ENCODE results near the gene GSTCD.
"Not testable (repeated sequence)": the region's sequence is repeated elsewhere in the genome, so short reads cannot be mapped to it uniquely, and the experiment has no call there.

GSTCD gene

GRCh38 chr4:105708181-105709080 is at the start of gene GSTCD, which contains the start of gene INTS12:
TSS of gene GSTCD (plus strand) at chr4:105708784. CDS start at chr4:105717614, 8,830 bp downstream.
TSS of gene INTS12 (minus strand) at chr4:105708689. CDS start at chr4:105700005, 8,684 bp downstream.
- DNase-seq = peak; percentile 90

DNA sequence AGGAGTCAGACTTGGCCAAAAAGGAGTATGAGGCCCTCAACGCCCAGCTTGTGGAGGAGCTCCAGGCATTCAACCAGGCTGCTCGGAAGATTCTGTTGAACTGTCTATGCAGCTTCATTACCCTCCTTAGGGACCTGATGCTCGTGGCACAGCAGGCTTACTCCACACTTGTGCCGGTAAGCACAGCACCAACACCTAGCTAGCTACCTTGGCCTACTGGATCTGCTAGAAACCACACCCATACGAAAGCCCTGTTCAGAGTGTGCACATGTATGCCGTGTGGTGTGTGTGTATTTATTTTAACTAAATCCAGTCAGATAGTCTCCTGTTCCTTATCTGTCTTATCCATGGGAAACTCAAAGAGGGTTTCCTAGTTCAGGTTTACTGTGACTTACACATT is 49.4 kb upstream of the GSTCD start:
- no peak for DNase-seq

GRCh38 chr4:105661028-105661427 is 47.6 kb upstream of the GSTCD start:
- DNase-seq = no peak

GRCh38 chr4:105662935-105663675 is 45.5 kb upstream of the GSTCD start:
- no peak for DNase-seq

GRCh38 chr4:105666693-105667092 is 41.9 kb upstream of the GSTCD start:
- no peak for DNase-seq

DNA sequence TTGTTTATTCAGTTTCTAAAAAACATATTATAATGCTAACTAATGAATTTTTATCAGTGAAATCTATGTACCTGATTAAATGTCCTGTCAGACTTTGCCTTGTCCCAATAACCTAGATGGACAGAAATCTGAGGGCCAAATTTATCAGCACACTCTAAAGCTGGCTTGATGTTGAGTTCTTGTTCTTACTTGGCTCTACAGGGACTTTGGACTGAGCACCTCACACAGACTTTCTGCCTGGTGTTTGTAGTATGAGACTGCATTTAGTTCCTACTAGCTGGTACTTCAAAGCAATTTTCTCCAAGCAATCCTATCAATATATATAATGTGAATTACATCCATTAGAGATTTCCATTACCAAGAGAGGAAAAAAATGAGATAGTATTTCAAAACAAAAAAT is 37.9 kb upstream of the GSTCD start:
- DNase-seq = no peak

- no peak for DNase-seq
Observed at GRCh38 chr4:105671301-105671700, 37.3 kb upstream of the GSTCD start.

DNA sequence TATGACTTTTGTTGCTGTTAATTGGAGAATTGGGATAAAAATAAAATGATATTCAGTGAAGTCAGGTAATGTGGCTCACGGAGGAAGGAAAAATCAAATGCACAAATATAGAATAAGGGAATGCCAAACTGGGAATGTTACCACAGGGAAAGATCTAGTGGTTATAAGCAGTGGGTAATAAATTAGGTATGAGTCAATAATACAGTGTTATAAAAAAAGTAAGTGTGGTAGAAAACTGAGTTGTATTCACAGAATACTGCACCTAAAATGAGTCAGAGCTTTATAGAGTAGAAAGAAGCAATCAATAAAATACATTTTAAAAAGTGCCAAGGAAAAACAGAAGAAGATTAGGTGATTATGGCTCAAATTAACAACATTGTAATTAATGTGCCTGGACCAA is 34.6 kb upstream of the GSTCD start:
- DNase-seq = no peak

DNA sequence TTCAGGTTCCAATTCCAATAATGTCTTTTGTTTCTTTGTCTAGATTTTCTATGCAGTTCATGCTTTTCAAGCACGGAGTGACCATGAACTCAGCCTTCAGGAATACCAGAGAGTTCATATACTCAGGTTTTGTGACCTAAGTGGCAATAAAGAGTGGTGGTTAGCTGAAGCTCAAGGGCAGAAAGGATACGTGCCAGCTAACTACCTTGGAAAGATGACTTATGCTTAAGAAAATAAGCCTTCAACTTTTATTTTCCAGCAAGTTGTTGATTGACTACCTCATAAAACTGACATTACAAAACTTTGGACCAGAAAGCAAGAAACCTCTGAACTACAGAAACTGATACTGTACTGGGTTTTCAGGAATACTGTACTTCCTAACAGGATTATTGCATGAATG is 30.9 kb upstream of the GSTCD start:
- no peak for DNase-seq

DNA sequence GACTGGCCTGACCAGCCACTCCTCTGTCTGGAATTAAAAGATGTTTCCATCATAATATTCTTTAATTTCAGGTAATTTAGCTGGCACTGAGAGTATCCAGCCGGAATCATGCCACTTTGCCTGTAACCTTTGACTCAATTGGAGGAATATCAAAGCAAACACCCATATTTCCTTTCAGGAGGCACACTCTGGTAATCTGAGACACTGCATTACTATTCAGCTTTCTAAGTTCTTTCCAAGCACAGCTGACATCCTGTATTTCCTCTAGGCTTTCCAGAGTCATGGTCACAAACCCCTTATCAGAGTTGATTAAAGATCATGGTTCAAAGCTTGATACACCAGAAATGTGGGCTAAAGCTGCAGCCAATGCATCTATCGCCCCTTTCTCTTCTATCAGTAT is 29.4 kb upstream of the GSTCD start:
- DNase-seq = no peak

DNA sequence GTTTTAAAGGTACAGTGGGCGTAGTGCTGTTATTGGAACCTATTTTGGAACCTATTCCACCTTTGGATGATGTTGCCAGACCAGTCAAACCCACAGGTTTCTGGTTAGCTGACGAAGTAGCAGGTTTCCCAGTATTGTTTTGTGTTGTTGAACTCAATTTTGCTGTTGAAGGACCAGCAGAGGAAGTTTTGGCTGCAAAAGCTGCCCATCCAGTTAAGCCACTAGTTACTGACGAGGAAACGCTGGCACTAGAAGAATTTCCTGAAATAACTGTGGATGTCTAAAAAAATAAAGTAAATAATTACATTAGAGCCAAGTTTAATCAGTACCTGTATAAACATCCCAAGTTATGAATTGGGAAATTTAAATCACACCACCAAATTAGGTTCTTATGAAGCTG is 25.5 kb upstream of the GSTCD start:
- DNase-seq = no peak

GRCh38 chr4:105686571-105686970 is 22.0 kb upstream of the GSTCD start:
- DNase-seq = no peak

GRCh38 chr4:105694812-105695211 is 13.8 kb upstream of the GSTCD start:
- not testable (repeated sequence) for DNase-seq

DNA sequence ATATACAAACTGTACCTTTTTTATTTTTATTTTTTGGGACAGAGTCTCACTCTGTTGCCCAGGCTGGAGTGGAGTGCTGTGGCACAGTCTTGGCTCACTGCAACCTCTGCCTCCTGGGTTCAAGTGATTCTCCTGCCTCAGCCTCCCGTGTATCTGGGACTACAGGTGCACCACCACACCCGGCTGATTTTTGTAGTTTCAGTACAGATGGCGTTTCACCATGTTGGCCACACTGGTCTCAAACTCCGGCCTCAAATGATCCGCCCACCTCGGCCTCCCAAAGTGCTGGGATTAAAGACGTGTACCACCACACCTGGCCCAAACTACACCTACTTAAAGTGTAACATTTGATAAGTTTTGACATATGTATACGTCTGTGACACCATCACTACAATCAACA is 12.8 kb upstream of the GSTCD start:
- DNase-seq = not testable (repeated sequence)

- no peak for DNase-seq
Observed at GRCh38 chr4:105698607-105699006, 10.0 kb upstream of the GSTCD start.

GRCh38 chr4:105707782-105708180 is 803 bp upstream of the GSTCD start:
- peak; percentile 7 for DNase-seq

GRCh38 chr4:105709081-105709450 is 482 bp downstream of the GSTCD start:
- DNase-seq = peak; percentile 10

GRCh38 chr4:105710012-105710600 is 1.5 kb downstream of the GSTCD start:
- DNase-seq = no peak

GRCh38 chr4:105710678-105711077 is 2.1 kb downstream of the GSTCD start:
- no peak for DNase-seq

DNA sequence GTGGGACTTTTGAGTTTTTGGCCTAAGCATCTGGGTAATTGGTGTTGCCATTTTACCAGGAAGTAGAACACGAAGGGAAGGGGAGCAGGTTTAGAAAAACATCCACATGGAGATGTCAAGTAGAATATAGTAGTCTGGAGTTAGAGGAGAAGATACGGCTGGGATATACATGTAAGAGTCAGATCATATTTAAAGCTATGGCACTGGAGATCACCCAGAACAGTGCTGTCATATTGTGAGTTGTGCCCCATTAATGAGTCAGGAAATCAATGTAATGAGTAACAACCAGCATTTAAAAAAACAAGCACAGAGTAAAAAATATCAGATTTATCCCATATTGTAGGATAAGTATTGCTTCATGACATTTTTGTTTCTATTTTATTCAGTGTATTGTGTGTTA is 4.2 kb downstream of the GSTCD start:
- DNase-seq = no peak

GRCh38 chr4:105714071-105714521 is 5.5 kb downstream of the GSTCD start:
- DNase-seq = no peak

DNA sequence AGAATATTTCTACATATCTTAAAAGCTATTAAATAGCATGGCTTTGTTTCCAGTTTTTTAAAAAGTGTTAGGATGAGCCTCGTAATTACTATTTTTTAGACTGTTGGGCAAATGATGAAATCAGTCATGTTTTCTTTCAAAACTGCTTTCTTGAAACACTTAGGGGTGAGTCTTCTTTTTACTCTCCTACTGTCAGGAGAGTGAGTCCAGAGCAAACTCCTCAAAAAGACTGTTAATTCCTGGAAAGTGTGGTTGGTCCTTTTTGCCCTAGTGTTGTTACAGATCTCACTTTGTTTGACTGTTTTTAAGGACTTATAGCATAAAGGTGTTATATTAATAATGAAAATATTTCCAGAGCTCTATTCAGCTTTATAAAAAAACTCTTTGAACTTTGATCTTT is 6.3 kb downstream of the GSTCD start:
- DNase-seq = no peak

DNA sequence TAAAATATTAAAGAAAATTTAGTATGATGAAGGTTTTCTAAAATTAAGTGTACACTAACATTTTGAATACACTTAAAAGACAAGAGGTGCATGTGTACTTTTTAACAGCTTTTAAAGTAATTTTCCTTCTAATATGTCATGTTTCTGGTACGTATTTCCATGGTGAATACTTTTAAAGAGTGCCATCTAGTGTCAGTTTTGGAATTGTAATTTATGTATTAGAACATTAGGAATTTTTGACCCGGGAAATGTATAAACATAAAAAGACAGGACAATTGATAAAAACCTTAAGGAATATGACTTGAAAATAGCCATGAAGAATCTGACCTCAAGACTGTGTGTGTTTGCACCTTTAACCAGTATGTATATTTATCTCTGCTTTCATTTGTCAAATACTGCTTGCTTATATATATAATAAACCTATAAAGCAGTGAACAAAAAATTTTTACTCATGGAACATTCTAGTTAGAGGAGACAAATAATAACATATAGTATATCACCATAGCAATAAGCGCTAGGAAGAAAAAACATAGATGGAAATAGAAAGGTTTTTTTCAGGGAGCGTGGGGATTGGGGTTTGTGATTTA is 7.2 kb downstream of the GSTCD start:
- peak; percentile 28 for DNase-seq
